Activated CD8-positive, alpha-beta memory T cell treated with anti-CD3 and anti-CD28 coated beads, Interleukin-2, amount 10 ng/mL, durations not matched to agents 7 days and 5 days (primary cell): ENCODE results near the gene FNDC3A. TPM values are rescaled to one million over a fixed set of nuclear protein-coding genes. Genes with fewer than 3 reads are reported as not detected.

Experiments
- ATAC-seq: fragments of 150-1000 bp; cut with Tn5 transposase; one replicate; pipeline ENCODE4 v1.10.0; 2021; ENCODE audit warnings: moderate library complexity
- CTCF ChIA-PET: fragments of 350-600 bp; sonication (Branson Sonifier 250); formaldehyde crosslinking; loops from one replicate; lab custom pipeline; 2021; ENCODE audit warnings: antibody characterized with exemption; lab: Charles Lee
- DNase-seq: peaks from one replicate; pipeline ENCODE4 v3.0.0-alpha.2; 2020
- H3K27ac Mint-ChIP-seq: one replicate; pipeline ENCODE4 v1.8.0; 2021; ENCODE audit warnings: mild to moderate bottlenecking, mixed read lengths
- H3K27me3 Mint-ChIP-seq: one replicate; pipeline ENCODE4 v1.8.0; 2021; ENCODE audit warnings: mixed read lengths
- H3K36me3 Mint-ChIP-seq: one replicate; pipeline ENCODE4 v1.8.0; 2021; ENCODE audit warnings: mild to moderate bottlenecking, mixed read lengths
- H3K4me1 Mint-ChIP-seq: one replicate; pipeline ENCODE4 v1.8.0; 2021; ENCODE audit warnings: mixed read lengths
- H3K4me3 Mint-ChIP-seq: one replicate; pipeline ENCODE4 v1.8.0; 2021; ENCODE audit warnings: mild to moderate bottlenecking, moderate library complexity, mixed read lengths
- H3K9me3 Mint-ChIP-seq: one replicate; pipeline ENCODE4 v1.8.0; 2022; ENCODE audit warnings: low read depth, mixed read lengths
- total RNA-seq, 2 experiments: library from RNA; stranded (reverse); gene quantifications; one replicate each; pipeline ENCODE4 v1.2.3, GENCODE V29; 2021

FNDC3A gene, protein sequence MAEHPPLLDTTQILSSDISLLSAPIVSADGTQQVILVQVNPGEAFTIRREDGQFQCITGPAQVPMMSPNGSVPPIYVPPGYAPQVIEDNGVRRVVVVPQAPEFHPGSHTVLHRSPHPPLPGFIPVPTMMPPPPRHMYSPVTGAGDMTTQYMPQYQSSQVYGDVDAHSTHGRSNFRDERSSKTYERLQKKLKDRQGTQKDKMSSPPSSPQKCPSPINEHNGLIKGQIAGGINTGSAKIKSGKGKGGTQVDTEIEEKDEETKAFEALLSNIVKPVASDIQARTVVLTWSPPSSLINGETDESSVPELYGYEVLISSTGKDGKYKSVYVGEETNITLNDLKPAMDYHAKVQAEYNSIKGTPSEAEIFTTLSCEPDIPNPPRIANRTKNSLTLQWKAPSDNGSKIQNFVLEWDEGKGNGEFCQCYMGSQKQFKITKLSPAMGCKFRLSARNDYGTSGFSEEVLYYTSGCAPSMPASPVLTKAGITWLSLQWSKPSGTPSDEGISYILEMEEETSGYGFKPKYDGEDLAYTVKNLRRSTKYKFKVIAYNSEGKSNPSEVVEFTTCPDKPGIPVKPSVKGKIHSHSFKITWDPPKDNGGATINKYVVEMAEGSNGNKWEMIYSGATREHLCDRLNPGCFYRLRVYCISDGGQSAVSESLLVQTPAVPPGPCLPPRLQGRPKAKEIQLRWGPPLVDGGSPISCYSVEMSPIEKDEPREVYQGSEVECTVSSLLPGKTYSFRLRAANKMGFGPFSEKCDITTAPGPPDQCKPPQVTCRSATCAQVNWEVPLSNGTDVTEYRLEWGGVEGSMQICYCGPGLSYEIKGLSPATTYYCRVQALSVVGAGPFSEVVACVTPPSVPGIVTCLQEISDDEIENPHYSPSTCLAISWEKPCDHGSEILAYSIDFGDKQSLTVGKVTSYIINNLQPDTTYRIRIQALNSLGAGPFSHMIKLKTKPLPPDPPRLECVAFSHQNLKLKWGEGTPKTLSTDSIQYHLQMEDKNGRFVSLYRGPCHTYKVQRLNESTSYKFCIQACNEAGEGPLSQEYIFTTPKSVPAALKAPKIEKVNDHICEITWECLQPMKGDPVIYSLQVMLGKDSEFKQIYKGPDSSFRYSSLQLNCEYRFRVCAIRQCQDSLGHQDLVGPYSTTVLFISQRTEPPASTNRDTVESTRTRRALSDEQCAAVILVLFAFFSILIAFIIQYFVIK
- total RNA-seq: 10 to 100 TPM; 22.3 to 28.7 TPM

DNA sequence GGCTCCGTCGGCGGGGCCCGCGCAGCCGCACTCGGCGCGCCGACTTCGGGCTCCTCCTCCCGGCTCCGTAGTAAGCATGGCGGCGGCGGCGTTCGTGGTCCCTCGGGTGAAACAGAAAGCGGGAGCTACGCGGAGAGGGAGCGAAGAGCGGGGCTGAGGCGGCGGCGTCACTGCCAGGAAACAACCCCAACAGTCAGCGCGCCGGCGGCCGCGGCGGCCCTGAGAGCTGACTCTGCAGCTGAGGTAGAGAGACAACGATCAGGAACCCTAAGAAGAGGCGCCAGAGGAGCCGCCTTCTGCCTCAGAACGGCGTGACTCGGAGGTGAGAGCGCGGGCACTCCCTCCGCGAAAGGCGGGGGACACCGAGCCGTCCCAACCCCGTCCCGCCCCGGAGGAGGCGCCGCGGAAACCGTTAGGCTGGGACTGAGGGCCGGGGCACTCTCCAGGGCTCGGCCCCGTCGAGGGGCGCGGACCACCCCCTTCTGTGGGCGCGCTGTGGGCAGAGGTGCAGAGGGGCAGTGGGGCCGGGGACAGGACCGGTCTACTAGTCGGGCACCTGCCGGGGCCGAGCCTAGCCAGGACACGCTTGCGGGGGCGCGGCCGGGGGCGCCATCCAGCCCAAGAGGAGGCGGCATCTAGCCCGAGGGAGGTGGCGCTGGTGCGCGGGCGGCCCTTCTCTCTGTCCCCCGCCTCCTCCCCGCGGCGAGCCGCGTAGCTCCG, at the start of gene FNDC3A:
Gene FNDC3A (plus strand): TSS at position 57 of the 720 bp plus-strand sequence. CDS start 30,279 bp downstream, outside the sequence.
- peak; percentile 86 for ATAC-seq
- H3K9me3 Mint-ChIP-seq: peaks cover 31% of the 10 kb centered on the region
- CTCF ChIA-PET: interaction anchor here (0.6 to 1.6 kb wide), 3 partner anchors 92 to 939 kb away, joined by 3 to 7 read pairs (median 3); partner anchors contain the start of gene NUDT15

DNA sequence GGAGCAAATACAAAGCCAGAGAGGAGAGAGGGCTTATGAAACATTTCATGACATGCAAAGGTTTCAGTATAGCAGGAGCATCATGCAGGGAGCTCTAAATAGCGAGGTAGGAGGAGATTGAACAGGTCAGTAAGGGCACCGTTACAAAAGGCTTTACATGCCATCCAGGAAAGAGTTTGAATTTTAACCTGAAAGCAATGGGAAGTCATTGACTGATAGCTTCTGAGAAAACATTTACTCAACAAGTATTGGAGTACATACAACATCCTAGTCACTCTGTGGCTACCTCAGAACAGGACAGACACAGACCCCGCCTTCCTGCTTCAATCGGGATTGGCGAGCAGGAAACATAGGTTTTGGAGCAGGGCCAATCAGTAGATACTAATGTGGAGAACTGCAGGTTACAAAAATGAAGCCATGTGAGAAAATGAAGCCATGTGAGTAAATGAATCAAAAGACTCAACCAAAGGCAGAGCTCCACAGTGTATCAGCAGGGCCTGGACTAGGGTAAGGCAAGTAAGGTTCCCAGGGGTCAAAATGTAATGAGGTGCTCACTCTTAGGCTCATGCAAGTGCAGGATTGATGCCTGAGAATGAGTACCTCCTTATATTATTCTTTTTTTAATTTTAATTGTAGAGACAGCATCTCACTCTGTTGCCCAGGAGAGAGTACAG, 46.8 kb upstream of the FNDC3A start:
- no peak for ATAC-seq
- DNase-seq: no peak
- CTCF ChIA-PET: no interaction called here
- Mint-ChIP-seq H3K4me3 (no peak overlapping the region), H3K27ac (no peak overlapping the region), H3K27me3 (peaks cover 3% of the 10 kb centered on the region), H3K36me3 (peaks cover 2% of the 10 kb centered on the region), H3K4me1 (peaks cover 3% of the 10 kb centered on the region), H3K9me3 (peaks cover 2% of the 10 kb centered on the region)

More for the DNA sequence above, at the start of gene FNDC3A:
- H3K4me1 Mint-ChIP-seq: peaks cover 34% of the 10 kb centered on the region
- DNase-seq: peak; percentile 91
- H3K27ac Mint-ChIP-seq: peak within 1 kb of the TSS; percentile 98
- H3K36me3 Mint-ChIP-seq: peaks cover 44% of the 10 kb centered on the region
- H3K27me3 Mint-ChIP-seq: no peaks in the 10 kb centered on the region
- peak within 1 kb of the TSS; percentile 87 for H3K4me3 Mint-ChIP-seq

DNA sequence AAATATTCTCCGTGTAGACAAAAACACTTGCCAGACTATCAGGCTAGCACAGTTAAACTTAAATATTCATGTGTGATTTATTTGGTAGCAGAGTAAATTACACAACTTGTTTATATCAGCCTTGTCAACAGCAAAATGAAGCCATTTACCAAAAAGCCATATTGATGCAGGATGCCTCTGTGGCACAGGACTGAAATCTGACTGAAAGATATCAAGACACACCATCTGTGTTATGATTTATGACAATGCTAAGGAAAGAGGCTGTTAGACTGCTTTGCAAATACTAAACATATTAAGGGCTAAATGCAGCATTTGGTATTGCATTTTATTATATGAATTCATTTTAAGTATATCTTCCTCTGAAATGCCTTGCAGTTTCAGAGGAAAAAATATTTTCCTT, 44.8 kb upstream of the FNDC3A start:
- CTCF ChIA-PET: no interaction called here
- Mint-ChIP-seq H3K27ac (no peak overlapping the region), H3K9me3 (no peaks in the 10 kb centered on the region), H3K4me1 (peaks cover 3% of the 10 kb centered on the region), H3K36me3 (peaks cover 8% of the 10 kb centered on the region), H3K4me3 (no peak overlapping the region), H3K27me3 (peaks cover 3% of the 10 kb centered on the region)
- DNase-seq (no peak), ATAC-seq (no peak)

DNA sequence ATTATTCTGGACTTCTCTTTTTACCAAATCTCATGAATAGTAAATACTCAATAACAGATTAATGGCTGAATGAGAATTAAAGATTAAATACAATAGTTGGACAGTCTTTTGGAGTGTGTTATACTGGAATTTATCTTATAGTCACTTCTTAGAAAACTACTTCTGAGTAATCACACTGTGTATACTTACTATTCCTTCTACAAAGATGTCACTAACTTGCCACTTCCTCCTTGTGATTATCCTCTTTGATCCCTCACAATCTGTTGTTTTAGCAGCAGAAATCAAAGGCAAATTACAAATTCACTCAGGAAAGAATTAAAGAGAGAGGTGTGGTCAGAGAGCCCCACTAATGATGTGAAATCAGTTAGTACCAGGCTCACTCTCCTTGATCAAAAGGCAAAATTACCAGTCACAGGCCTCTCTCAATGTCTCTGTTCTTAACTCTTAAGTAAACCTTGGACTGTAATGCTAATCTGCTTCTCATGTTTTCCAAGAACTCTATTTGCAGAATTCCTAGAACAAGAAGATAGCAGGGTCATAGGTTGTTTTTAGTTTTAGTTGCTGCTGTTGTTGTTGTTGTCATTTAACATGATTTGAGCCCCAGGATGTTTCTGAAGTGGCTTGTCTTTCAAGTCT, 37.3 kb upstream of the FNDC3A start:
- peak overlapping the region; percentile 81 for H3K27ac Mint-ChIP-seq
- DNase-seq (no peak), ATAC-seq (peak; percentile 53)
- H3K4me3 Mint-ChIP-seq: no peak overlapping the region
- peaks cover 3% of the 10 kb centered on the region for H3K9me3 Mint-ChIP-seq
- H3K27me3 Mint-ChIP-seq: no peaks in the 10 kb centered on the region
- CTCF ChIA-PET: no interaction called here
- H3K36me3 Mint-ChIP-seq: peaks cover 13% of the 10 kb centered on the region
- peaks cover 20% of the 10 kb centered on the region for H3K4me1 Mint-ChIP-seq

DNA sequence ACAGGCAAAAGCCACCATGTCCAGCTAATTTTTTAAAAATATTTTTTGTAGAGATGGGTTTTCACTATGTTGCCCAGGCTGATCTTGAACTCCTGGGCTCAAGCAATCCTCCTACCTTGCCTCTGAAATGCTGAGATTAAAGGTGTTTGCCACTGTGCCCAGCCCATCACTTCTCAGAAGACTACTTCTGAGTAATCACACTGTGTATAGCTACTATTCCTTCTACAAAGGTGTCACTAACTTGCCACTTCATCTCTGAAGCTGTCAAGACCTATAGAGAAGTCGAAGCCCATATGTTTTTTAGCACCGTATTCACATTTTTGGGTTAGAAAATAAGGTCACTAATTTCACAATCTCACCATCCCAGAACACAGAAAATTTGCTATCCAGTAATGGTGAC, 36.0 kb upstream of the FNDC3A start:
- CTCF ChIA-PET: no interaction called here
- Mint-ChIP-seq H3K27ac (no peak overlapping the region), H3K27me3 (no peaks in the 10 kb centered on the region), H3K4me1 (peaks cover 20% of the 10 kb centered on the region), H3K36me3 (peaks cover 10% of the 10 kb centered on the region), H3K9me3 (peaks cover 3% of the 10 kb centered on the region), H3K4me3 (no peak overlapping the region)
- DNase-seq (no peak), ATAC-seq (no peak)

DNA sequence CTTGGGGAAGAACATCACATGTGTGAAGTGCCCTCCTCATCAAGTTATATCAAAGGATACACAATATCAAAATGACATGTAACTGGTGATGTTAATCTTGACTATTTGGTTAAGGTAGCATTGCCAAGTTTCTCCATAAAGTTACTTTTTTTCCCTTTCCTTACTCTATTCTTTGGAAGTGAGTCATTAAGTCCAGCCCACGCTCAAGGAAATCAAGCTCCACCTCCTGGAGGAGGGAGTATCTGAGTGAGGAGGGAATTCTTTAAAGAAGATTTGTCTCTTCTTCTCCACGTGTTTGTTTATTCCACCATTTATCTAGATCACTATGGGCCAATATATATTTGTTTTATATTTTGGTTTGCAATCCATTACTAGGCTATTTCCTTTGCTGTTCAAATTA, 33.6 kb upstream of the FNDC3A start:
- Mint-ChIP-seq H3K27ac (no peak overlapping the region), H3K4me3 (no peak overlapping the region), H3K36me3 (peaks cover 5% of the 10 kb centered on the region), H3K4me1 (peaks cover 20% of the 10 kb centered on the region), H3K9me3 (peaks cover 1% of the 10 kb centered on the region), H3K27me3 (peaks cover 8% of the 10 kb centered on the region)
- DNase-seq (no peak), ATAC-seq (no peak)
- CTCF ChIA-PET: no interaction called here

DNA sequence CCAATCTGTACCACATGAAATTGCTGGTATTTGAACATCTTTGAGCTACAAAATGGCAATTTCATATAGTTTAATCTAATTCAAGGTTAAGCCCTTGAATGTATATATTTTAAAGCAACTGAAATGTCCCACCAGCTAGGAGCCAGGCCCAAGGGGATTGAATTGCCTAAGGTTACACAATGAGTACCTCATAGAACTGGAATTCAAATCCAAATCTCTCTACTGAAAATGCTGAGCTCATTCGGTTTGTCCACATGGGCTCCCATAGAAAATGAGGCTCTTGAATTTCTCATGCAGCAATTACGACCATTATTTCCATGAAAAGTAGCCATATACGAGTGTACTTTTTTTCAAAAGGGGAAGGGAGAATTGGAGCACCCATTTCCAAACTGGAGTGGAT, 31.5 kb upstream of the FNDC3A start:
- no peak for ATAC-seq
- Mint-ChIP-seq H3K27me3 (peaks cover 8% of the 10 kb centered on the region), H3K9me3 (no peaks in the 10 kb centered on the region), H3K4me3 (no peak overlapping the region), H3K36me3 (peaks cover 7% of the 10 kb centered on the region), H3K27ac (no peak overlapping the region), H3K4me1 (peaks cover 7% of the 10 kb centered on the region)
- CTCF ChIA-PET: no interaction called here
- DNase-seq: no peak

DNA sequence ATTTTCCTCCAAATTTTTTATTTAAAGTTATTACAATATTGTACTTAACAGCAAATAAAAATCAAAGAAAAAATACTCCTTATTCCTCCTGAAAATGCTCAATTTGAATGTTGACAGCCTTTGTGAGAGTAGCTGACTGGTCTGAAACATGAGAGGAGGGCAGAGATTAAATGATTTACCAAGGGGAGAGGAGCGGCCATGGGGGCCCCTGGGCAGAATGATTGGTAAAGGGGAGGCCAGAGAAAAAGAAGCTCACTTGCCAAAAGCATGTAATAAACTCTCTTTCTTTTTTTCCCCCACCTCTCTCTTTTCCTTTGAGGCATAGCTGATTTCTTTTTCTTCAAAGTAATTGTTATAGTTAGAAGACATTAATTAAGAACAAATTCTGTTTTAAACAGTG, 30.1 kb upstream of the FNDC3A start:
- Mint-ChIP-seq H3K27me3 (peaks cover 10% of the 10 kb centered on the region), H3K36me3 (peaks cover 6% of the 10 kb centered on the region), H3K9me3 (no peaks in the 10 kb centered on the region), H3K27ac (no peak overlapping the region), H3K4me1 (no peaks in the 10 kb centered on the region), H3K4me3 (no peak overlapping the region)
- ATAC-seq (no peak), DNase-seq (no peak)
- CTCF ChIA-PET: no interaction called here

DNA sequence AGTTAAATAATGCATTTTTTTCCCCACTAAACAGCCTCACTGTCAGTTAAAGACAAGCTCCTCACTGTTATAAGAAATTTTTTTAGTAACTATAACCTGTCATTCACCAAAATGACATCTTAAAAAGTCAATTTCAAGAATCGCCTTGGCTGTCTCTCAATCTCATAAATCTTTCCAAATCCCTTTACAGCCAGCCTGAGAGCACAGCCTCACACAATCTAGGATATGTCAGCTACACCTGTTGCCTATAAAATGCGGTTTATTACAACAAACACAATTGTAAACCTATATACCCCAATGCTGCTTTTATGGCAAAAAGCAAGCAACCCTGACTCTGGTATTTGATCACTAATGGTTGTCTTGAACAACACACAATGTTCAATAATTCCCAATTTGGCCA, 29.5 kb upstream of the FNDC3A start:
- Mint-ChIP-seq H3K4me1 (no peaks in the 10 kb centered on the region), H3K4me3 (no peak overlapping the region), H3K27ac (no peak overlapping the region), H3K36me3 (peaks cover 2% of the 10 kb centered on the region), H3K27me3 (peaks cover 12% of the 10 kb centered on the region), H3K9me3 (no peaks in the 10 kb centered on the region)
- no peak for ATAC-seq
- no peak for DNase-seq
- CTCF ChIA-PET: no interaction called here

DNA sequence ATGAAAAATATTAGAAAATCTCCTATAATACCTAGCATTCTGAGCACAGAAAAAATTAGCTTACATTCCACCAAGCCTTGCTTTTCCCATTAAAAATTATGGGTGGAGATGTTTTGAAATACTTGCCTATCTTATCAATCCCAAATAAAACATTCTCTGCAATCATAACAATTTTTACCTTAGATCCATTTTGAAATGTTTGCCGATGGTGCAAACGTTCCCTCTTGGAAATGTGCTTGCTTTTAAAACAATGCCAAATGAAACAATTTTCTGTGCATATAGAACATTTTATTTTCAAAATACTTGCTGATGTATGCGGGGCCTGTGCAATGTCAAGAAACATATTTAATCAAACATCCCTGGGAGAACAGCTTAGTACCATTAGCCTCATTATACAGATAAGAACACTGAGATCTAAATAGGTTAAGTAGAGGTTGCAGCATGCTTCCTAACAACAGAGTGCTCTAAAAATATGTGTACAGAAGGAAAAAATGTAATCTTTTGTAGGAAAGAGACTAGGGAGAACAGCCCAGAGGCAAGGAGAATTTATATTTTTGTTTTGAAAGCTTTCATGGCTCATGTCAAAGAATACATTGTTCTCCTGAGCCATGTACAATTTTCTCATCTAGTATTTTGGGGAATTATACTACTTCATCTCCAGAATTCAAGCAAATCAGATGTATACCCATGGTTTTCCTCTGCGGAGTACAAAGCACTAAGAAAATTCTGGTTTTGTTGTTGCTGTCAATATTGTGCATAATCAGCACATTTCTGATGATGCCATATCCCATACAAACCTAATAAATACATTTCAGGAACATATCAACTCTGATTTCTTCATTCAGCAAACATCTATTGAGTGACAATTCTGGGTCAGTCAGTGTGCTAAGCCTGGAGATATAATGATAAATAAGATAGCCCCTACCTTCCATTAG, 25.9 kb upstream of the FNDC3A start:
- Mint-ChIP-seq H3K4me3 (no peak overlapping the region), H3K36me3 (peaks cover 2% of the 10 kb centered on the region), H3K9me3 (no peaks in the 10 kb centered on the region), H3K4me1 (no peaks in the 10 kb centered on the region), H3K27ac (no peak overlapping the region), H3K27me3 (peaks cover 14% of the 10 kb centered on the region)
- no peak for ATAC-seq
- CTCF ChIA-PET: no interaction called here
- no peak for DNase-seq

DNA sequence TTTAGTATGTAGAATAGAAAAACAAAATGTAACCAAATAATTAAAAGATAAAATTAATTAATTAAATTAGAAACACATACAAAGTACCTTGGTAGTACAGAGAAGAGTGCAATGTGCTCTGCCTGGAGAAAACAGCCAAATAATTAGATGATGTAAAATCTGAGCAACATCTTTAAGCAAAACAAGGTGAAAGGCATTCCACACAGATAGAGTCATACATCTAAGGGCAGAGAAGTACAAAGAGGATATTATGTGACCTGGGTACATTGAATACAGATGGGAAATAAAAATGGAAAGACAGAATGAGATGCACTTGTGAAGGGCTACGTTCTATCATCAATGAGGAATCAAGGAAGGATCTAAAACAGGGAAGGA, 25.2 kb upstream of the FNDC3A start:
- Mint-ChIP-seq H3K4me1 (no peaks in the 10 kb centered on the region), H3K27me3 (peaks cover 12% of the 10 kb centered on the region), H3K4me3 (no peak overlapping the region), H3K36me3 (peaks cover 2% of the 10 kb centered on the region), H3K27ac (no peak overlapping the region), H3K9me3 (no peaks in the 10 kb centered on the region)
- DNase-seq: no peak
- no peak for ATAC-seq
- CTCF ChIA-PET: no interaction called here
